Activated effector memory CD4-positive, alpha-beta T cell treated with Interleukin-2 at 50 U/mL for 16 hours (primary cell): Measurements from ENCODE around the gene RBMX2.

Experiments
- DNase-seq: peaks from one replicate; pipeline ENCODE4 v3.0.0-alpha.2; 2020

RBMX2 gene

DNA sequence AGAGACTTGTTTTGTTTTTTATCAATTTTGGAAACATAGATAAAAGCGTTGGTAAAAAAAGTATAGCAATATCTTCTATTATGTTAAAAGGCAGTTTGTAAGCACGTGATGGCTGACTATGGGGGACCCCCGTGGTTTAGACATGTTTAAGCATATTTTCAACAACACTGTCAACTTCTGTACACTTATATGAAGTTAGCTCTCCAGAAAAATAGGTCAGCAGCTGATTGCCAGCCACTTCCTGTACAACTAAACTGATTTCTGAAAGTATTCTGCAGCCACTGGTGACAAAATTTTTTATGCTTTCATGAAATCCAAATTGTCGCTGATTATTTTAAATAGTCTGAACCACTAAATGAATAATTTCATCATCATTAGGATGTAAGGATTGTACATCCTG is 45.2 kb downstream of the RBMX2 start:
- DNase-seq = no peak
